ENCODE data around the gene COLEC12.

COLEC12 gene

GRCh38 chr18:434410-434809 is 66.1 kb downstream of the COLEC12 start:
- no peak for DNase-seq

- DNase-seq = no peak
Measured at GRCh38 chr18:433960-434359, 66.5 kb downstream of the COLEC12 start.

GRCh38 chr18:433298-433697 is 67.2 kb downstream of the COLEC12 start:
- DNase-seq = no peak

- no peak for DNase-seq
Measured at GRCh38 chr18:432791-433190, 67.7 kb downstream of the COLEC12 start.

GRCh38 chr18:429030-429429 is 71.5 kb downstream of the COLEC12 start:
- no peak for DNase-seq

GRCh38 chr18:427005-427404 is 73.5 kb downstream of the COLEC12 start:
- no peak for DNase-seq

- DNase-seq = no peak
Measured at GRCh38 chr18:425106-425745, 75.3 kb downstream of the COLEC12 start.

- DNase-seq = no peak
Measured at GRCh38 chr18:424668-425067, 75.8 kb downstream of the COLEC12 start.

- DNase-seq = no peak
Measured at GRCh38 chr18:424071-424661, 76.3 kb downstream of the COLEC12 start.

GRCh38 chr18:422966-423365 is 77.5 kb downstream of the COLEC12 start:
- DNase-seq = no peak

- DNase-seq = no peak
Measured at GRCh38 chr18:421247-422155, 79.0 kb downstream of the COLEC12 start.

- DNase-seq = no peak
Measured at GRCh38 chr18:420661-421246, 79.7 kb downstream of the COLEC12 start.

- no peak for DNase-seq
Measured at GRCh38 chr18:419541-420175, 80.8 kb downstream of the COLEC12 start.

- no peak for DNase-seq
Measured at GRCh38 chr18:417495-417894, 83.0 kb downstream of the COLEC12 start.

GRCh38 chr18:416930-417329 is 83.6 kb downstream of the COLEC12 start:
- DNase-seq = no peak

- DNase-seq = no peak
Measured at GRCh38 chr18:415617-416612, 84.6 kb downstream of the COLEC12 start.

GRCh38 chr18:415047-415446 is 85.5 kb downstream of the COLEC12 start:
- no peak for DNase-seq

GRCh38 chr18:413233-413632 is 87.3 kb downstream of the COLEC12 start:
- no peak for DNase-seq

GRCh38 chr18:410047-410455 is 90.5 kb downstream of the COLEC12 start:
- no peak for DNase-seq

GRCh38 chr18:408367-408766 is 92.1 kb downstream of the COLEC12 start:
- no peak for DNase-seq

- DNase-seq = no peak
Measured at GRCh38 chr18:407626-408224, 92.8 kb downstream of the COLEC12 start.

All from NCI-H526 (cell line).